ENCODE measurements around the gene NIBAN1. TPM values are rescaled to one million over a fixed set of nuclear protein-coding genes. Genes with fewer than 3 reads are reported as not detected.
"Not testable (repeated sequence)": the region's sequence is repeated elsewhere in the genome, so short reads cannot be mapped to it uniquely, and the experiment has no call there.

NIBAN1 gene
- total and polyA plus RNA-seq, 2 experiments from 2014 or later = 6.9 to 11.1 TPM

- H3K36me3 ChIP-seq (replicated peaks; ENCODE audit: insufficient read depth, low read depth) = no peaks in the 10 kb centered on the region
These were observed 34.5 kb upstream of the NIBAN1 start for GRCh38 chr1:185008838-185009237.

GRCh38 chr1:185001312-185001880 lies 27.1 kb upstream of the NIBAN1 start:
- DNase-seq (ENCODE audit: low spot score); H2AFZ ChIP-seq; H3K4me3 ChIP-seq; H4K20me1 ChIP-seq (ENCODE audit: insufficient read depth, poor library complexity, severe bottlenecking); H3K27me3 ChIP-seq; H3K9me3 ChIP-seq (ENCODE audit: low read depth); H3K4me1 ChIP-seq (ENCODE audit: insufficient read depth); H3K79me2 ChIP-seq; H3K27ac ChIP-seq; H3K36me3 ChIP-seq (replicated peaks; ENCODE audit: insufficient read depth, low read depth); H3K9me2 ChIP-seq (replicated peaks; ENCODE audit: insufficient read depth); H3K4me2 ChIP-seq: not testable (repeated sequence)
- WGBS (ENCODE audit: low lambda C conversion rate, missing lambda C conversion rate) = 91% methylated on average over 23 of the region's 26 CpGs

More at GRCh38 chr1:185008838-185009237, 34.5 kb upstream of the NIBAN1 start:
- no peak overlapping the region for H3K27ac ChIP-seq
- no peaks in the 10 kb centered on the region for H4K20me1 ChIP-seq (ENCODE audit: insufficient read depth, poor library complexity, severe bottlenecking)
- no peak overlapping the region for H2AFZ ChIP-seq
- no peak for DNase-seq (ENCODE audit: low spot score)
- TF ChIP-seq CTCF (IDR thresholded peaks at IDR 0.05; ENCODE audit: poor library complexity) = no peak
- no peak for TF ChIP-seq EZH2phosphoT487 (IDR thresholded peaks at IDR 0.05; ENCODE audit: low read depth, severe bottlenecking, unreplicated experiment)
- TF ChIP-seq EZH2 (IDR thresholded peaks at IDR 0.05; ENCODE audit: borderline replicate concordance) = no peak
- no peaks in the 10 kb centered on the region for H3K27me3 ChIP-seq
- H3K4me1 ChIP-seq (ENCODE audit: insufficient read depth) = no peaks in the 10 kb centered on the region
- no peak overlapping the region for H3K4me3 ChIP-seq
- H3K9me3 ChIP-seq (ENCODE audit: low read depth) = no peaks in the 10 kb centered on the region
- no peaks in the 10 kb centered on the region for H3K9me2 ChIP-seq (replicated peaks; ENCODE audit: insufficient read depth)
- no peak overlapping the region for H3K4me2 ChIP-seq
- no peaks in the 10 kb centered on the region for H3K79me2 ChIP-seq

- not testable (repeated sequence) for H3K9me2 ChIP-seq (replicated peaks; ENCODE audit: insufficient read depth); H3K79me2 ChIP-seq; H4K20me1 ChIP-seq (ENCODE audit: insufficient read depth, poor library complexity, severe bottlenecking); H3K36me3 ChIP-seq (replicated peaks; ENCODE audit: insufficient read depth, low read depth); H3K27me3 ChIP-seq; H3K4me2 ChIP-seq; H3K4me3 ChIP-seq; H3K9me3 ChIP-seq (ENCODE audit: low read depth); H3K4me1 ChIP-seq (ENCODE audit: insufficient read depth); DNase-seq (ENCODE audit: low spot score); H3K27ac ChIP-seq; H2AFZ ChIP-seq
- WGBS (ENCODE audit: low lambda C conversion rate, missing lambda C conversion rate) = 95% methylated on average over 6 of the region's 6 CpGs
These were observed 25.7 kb upstream of the NIBAN1 start for GRCh38 chr1:184999974-185000373.

- H3K4me3 ChIP-seq = no peak overlapping the region
- peaks cover 3% of the 10 kb centered on the region for H3K9me3 ChIP-seq (ENCODE audit: low read depth)
- H2AFZ ChIP-seq = no peak overlapping the region
- no peak for TF ChIP-seq EZH2phosphoT487 (IDR thresholded peaks at IDR 0.05; ENCODE audit: low read depth, severe bottlenecking, unreplicated experiment)
- TF ChIP-seq CTCF (IDR thresholded peaks at IDR 0.05; ENCODE audit: poor library complexity) = no peak
- TF ChIP-seq EZH2 (IDR thresholded peaks at IDR 0.05; ENCODE audit: borderline replicate concordance) = no peak
- no peaks in the 10 kb centered on the region for H3K27me3 ChIP-seq
- H3K79me2 ChIP-seq = no peaks in the 10 kb centered on the region
- no peaks in the 10 kb centered on the region for H4K20me1 ChIP-seq (ENCODE audit: insufficient read depth, poor library complexity, severe bottlenecking)
- H3K27ac ChIP-seq = no peak overlapping the region
- H3K9me2 ChIP-seq (replicated peaks; ENCODE audit: insufficient read depth) = no peaks in the 10 kb centered on the region
- WGBS (ENCODE audit: low lambda C conversion rate, missing lambda C conversion rate) = 100% methylated on average over 1 of the region's 1 CpG
- H3K36me3 ChIP-seq (replicated peaks; ENCODE audit: insufficient read depth, low read depth) = no peaks in the 10 kb centered on the region
- no peak overlapping the region for H3K4me2 ChIP-seq
- no peak for DNase-seq (ENCODE audit: low spot score)
- no peaks in the 10 kb centered on the region for H3K4me1 ChIP-seq (ENCODE audit: insufficient read depth)
These were observed 20.0 kb upstream of the NIBAN1 start for GRCh38 chr1:184994301-184994700.
